HG03280 (cell line): ENCODE measurements around the gene HOXD10.

Experiments used
- ATAC-seq: cut with Tn5 transposase; IDR thresholded peaks from one replicate; pipeline ENCODE4 v1.9.1; 2021; ENCODE audit warnings: mild to moderate bottlenecking, moderate library complexity; ENCODE audit not compliant: unreplicated experiment

Gene HOXD10

GRCh38 chr2:176115883-176116813 lies at the start of gene HOXD10:
Gene HOXD10 (plus strand): TSS chr2:176116778. CDS start chr2:176116834, 56 bp downstream.
- no peak for ATAC-seq

GRCh38 chr2:176067589-176068418 lies 48.8 kb upstream of the HOXD10 start:
- ATAC-seq = no peak

- no peak for ATAC-seq
Observed at GRCh38 chr2:176068419-176068832, 48.2 kb upstream of the HOXD10 start.

- ATAC-seq = no peak
Observed at GRCh38 chr2:176071330-176072291, 45.0 kb upstream of the HOXD10 start.

- ATAC-seq = no peak
Observed at GRCh38 chr2:176072292-176072669, 44.3 kb upstream of the HOXD10 start.

GRCh38 chr2:176072951-176073904 lies 43.4 kb upstream of the HOXD10 start:
- ATAC-seq = no peak

GRCh38 chr2:176074919-176075425 lies 41.6 kb upstream of the HOXD10 start:
- no peak for ATAC-seq

GRCh38 chr2:176075481-176075880 lies 41.1 kb upstream of the HOXD10 start:
- no peak for ATAC-seq

- ATAC-seq = no peak
Observed at GRCh38 chr2:176076063-176076462, 40.5 kb upstream of the HOXD10 start.

GRCh38 chr2:176076796-176077195 lies 39.8 kb upstream of the HOXD10 start:
- no peak for ATAC-seq

- ATAC-seq = no peak
Observed at GRCh38 chr2:176078541-176079284, 37.9 kb upstream of the HOXD10 start.

GRCh38 chr2:176079285-176079830 lies 37.2 kb upstream of the HOXD10 start:
- no peak for ATAC-seq

- ATAC-seq = no peak
Observed at GRCh38 chr2:176079831-176080539, 36.6 kb upstream of the HOXD10 start.

GRCh38 chr2:176080540-176081375 lies 35.8 kb upstream of the HOXD10 start:
- ATAC-seq = no peak

GRCh38 chr2:176081376-176081836 lies 35.2 kb upstream of the HOXD10 start:
- no peak for ATAC-seq

- ATAC-seq = no peak
Observed at GRCh38 chr2:176081837-176082524, 34.6 kb upstream of the HOXD10 start.
